B cell (primary cell): Measurements from ENCODE around the gene DBP. TPM values are rescaled to one million over a fixed set of nuclear protein-coding genes. Genes with fewer than 3 reads are reported as not detected.

Experiments used
- ATAC-seq: fragments of 200-7000 bp; cut with Tn5 transposase; one replicate; pipeline ENCODE4 v1.10.0; 2021; ENCODE audit warnings: low read depth, mild to moderate bottlenecking, moderate number of reproducible peaks, moderate library complexity
- CTCF ChIA-PET: fragments of 350-600 bp; sonication (Branson Sonifier 250); formaldehyde crosslinking; loops from one replicate; lab custom pipeline; 2021; ENCODE audit warnings: antibody characterized with exemption, inconsistent platforms; lab: Charles Lee
- POLR2A ChIA-PET: fragments of 350-600 bp; sonication (Branson Sonifier 250); formaldehyde crosslinking; loops from one replicate; lab custom pipeline; 2021; ENCODE audit warnings: antibody characterized with exemption; lab: Charles Lee
- DNase-seq: peaks from one replicate; pipeline ENCODE4 v3.0.0; 2013
- H2AFZ ChIP-seq: 2 replicates; pipeline ENCODE4 v1.6.1; 2012; ENCODE audit warnings: mild to moderate bottlenecking, low read depth, low read length; ENCODE audit not compliant: insufficient read depth, poor library complexity, severe bottlenecking
- H3K27ac ChIP-seq, 2 donors: 1 replicate in 1 of 2; 2 replicates in 1 of 2; pipeline ENCODE4 v1.5.1; 2012 to 2013; ENCODE audit warnings: low read length in 2 of 2, mild to moderate bottlenecking in 2 of 2, moderate library complexity in 1 of 2
- H3K27me3 ChIP-seq, 4 experiments: fragments of 200-600 bp in 1 of 4; sonication (generic) in 1 of 4; replicated peaks in 1 of 4; 1 replicate in 2 of 4; 2 replicates in 2 of 4; pipeline versions ENCODE4 v1.6.1 to v1.7.0; 2013 to 2016; ENCODE audit warnings: low read length in 3 of 4, mild to moderate bottlenecking in 2 of 4, mixed read lengths in 1 of 4, moderate library complexity in 1 of 4; ENCODE audit not compliant: insufficient read depth in 4 of 4, control insufficient read depth in 3 of 4; ENCODE audit errors: control extremely low read depth in 1 of 4
- H3K36me3 ChIP-seq, 2 experiments: replicated peaks in 1 of 2; 1 replicate in 1 of 2; 2 replicates in 1 of 2; pipeline versions ENCODE4 v1.6.1 to v1.7.1; 2013; ENCODE audit warnings: low read length in 1 of 2; ENCODE audit not compliant: insufficient read depth in 2 of 2, control insufficient read depth in 1 of 2; ENCODE audit errors: control extremely low read depth in 1 of 2, extremely low read depth in 1 of 2
- H3K4me1 ChIP-seq, 2 donors: fragments of 200-600 bp in 1 of 2; sonication (generic) in 1 of 2; 1 replicate in 1 of 2; 2 replicates in 1 of 2; pipeline versions ENCODE4 v1.5.1 to v1.6.1; 2013 to 2017; ENCODE audit warnings: low read length in 2 of 2; ENCODE audit not compliant: control insufficient read depth in 2 of 2, insufficient read depth in 2 of 2
- H3K4me2 ChIP-seq: replicated peaks from 2 replicates; pipeline ENCODE3; 2012; ENCODE audit warnings: mild to moderate bottlenecking, low read depth, low read length; ENCODE audit not compliant: poor library complexity, severe bottlenecking
- H3K4me3 ChIP-seq, 5 experiments: fragments of 200-600 bp in 1 of 5; sonication (generic) in 1 of 5; 1 replicate in 3 of 5; 2 replicates in 2 of 5; pipeline versions ENCODE4 v1.5.1 to v1.7.0; 2011 to 2016; ENCODE audit warnings: low read length in 4 of 5, mild to moderate bottlenecking in 4 of 5, low read depth in 2 of 5, control low read depth in 1 of 5, moderate library complexity in 1 of 5; ENCODE audit not compliant: insufficient read depth in 1 of 5; ENCODE audit errors: control extremely low read depth in 1 of 5, extremely low read depth in 1 of 5
- H3K79me2 ChIP-seq: fragments of 200-600 bp; sonication (generic); one replicate; pipeline ENCODE4 v1.6.0; 2016; ENCODE audit warnings: low read length; ENCODE audit not compliant: control insufficient read depth, insufficient read depth
- H3K9ac ChIP-seq: fragments of 200-600 bp; sonication (generic); 2 replicates; pipeline ENCODE4 v1.6.1; 2017; ENCODE audit warnings: mild to moderate bottlenecking, low read length, moderate library complexity
- H3K9me3 ChIP-seq, 3 donors: one replicate each; pipeline versions ENCODE4 v1.6.1 to v1.7.1; 2013; ENCODE audit warnings: low read length in 2 of 3; ENCODE audit not compliant: control insufficient read depth in 2 of 3, insufficient read depth in 1 of 3; ENCODE audit errors: control extremely low read depth in 1 of 3
- H4K20me1 ChIP-seq: 2 replicates; pipeline ENCODE4 v1.6.0; 2012; ENCODE audit warnings: mild to moderate bottlenecking, low read length; ENCODE audit not compliant: insufficient read depth, control insufficient read depth, poor library complexity, severe bottlenecking
- H3K27ac Mint-ChIP-seq: one replicate; pipeline ENCODE4 v1.8.0; 2021; ENCODE audit warnings: mixed read lengths
- H3K27me3 Mint-ChIP-seq: one replicate; pipeline ENCODE4 v1.8.0; 2021; ENCODE audit warnings: mixed read lengths
- H3K4me1 Mint-ChIP-seq: one replicate; pipeline ENCODE4 v1.8.0; 2021; ENCODE audit warnings: mixed read lengths
- H3K4me3 Mint-ChIP-seq: one replicate; pipeline ENCODE4 v1.8.0; 2021; ENCODE audit warnings: mixed read lengths
- H3K9me3 Mint-ChIP-seq: one replicate; pipeline ENCODE4 v1.8.0; 2022; ENCODE audit warnings: mixed read lengths; ENCODE audit not compliant: insufficient read depth
- CTCF ChIP-seq: fragments of 200-600 bp; IDR thresholded peaks from one replicate; pipeline ENCODE4 v1.8.0; 2022; ENCODE audit warnings: antibody characterized with exemption, mild to moderate bottlenecking
- EZH2 ChIP-seq: IDR thresholded peaks from 2 replicates; pipeline ENCODE4 v1.6.1; 2012; ENCODE audit warnings: borderline replicate concordance, low read depth, mild to moderate bottlenecking, moderate library complexity, low read length; ENCODE audit not compliant: insufficient read depth, poor library complexity, severe bottlenecking
- WGBS: methylation state at CpG from one replicate; pipeline ENCODE4 v1.1.5; 2013; ENCODE audit warnings: missing lambda C conversion rate; ENCODE audit not compliant: insufficient coverage; 5-methylcytosine and 5-hydroxymethylcytosine counted together
- intact Hi-C: fragments of 100-400 bp; cut with micrococcal nuclease; formaldehyde crosslinking; loops from one replicate; pipeline ENCODE4 v1.10.0; 2022
- polyA plus RNA-seq: library from polyadenylated mRNA; depleted of rRNA; stranded (reverse); fragments of >200 nt; gene quantifications from 2 replicates; pipeline ENCODE4 v1.2.3, GENCODE V29; 2012
- total RNA-seq, 2 donors: library from RNA; stranded (reverse); fragments of 120-200 nt in 1 of 2; gene quantifications; 1 replicate in 1 of 2; 2 replicates in 1 of 2; pipeline versions ENCODE4 v1.2.3 to v1.2.4, GENCODE V29; 2013 to 2022

The DBP gene
- total and polyA plus RNA-seq, 2 donors (not counting 1 experiment from before 2014, with no cell fraction given): 23.5 to 33.0 TPM

GRCh38 chr19:48603449-48603848 lies 33.7 kb downstream of the DBP start:
- 96% methylated on average over 39 of the region's 39 CpGs for WGBS

GRCh38 chr19:48603001-48603400 lies 34.2 kb downstream of the DBP start:
- no peak overlapping the region for H3K27ac Mint-ChIP-seq
- no peak for DNase-seq
- H3K4me3 ChIP-seq: no peak overlapping the region
- H3K27ac ChIP-seq: no peak overlapping the region
- H3K27me3 ChIP-seq: peaks cover 0 to 3% (median 0%) of the 10 kb centered on the region in 4 experiments
- H3K79me2 ChIP-seq: no peaks in the 10 kb centered on the region
- intact Hi-C loops: no loop called here
- H3K27me3 Mint-ChIP-seq: peaks cover 4% of the 10 kb centered on the region
- TF ChIP-seq CTCF: no peak
- no peak for TF ChIP-seq EZH2
- no peak overlapping the region for H3K4me2 ChIP-seq
- H4K20me1 ChIP-seq: no peaks in the 10 kb centered on the region
- ChIA-PET POLR2A (no interaction called here), CTCF (interaction anchor here (0.8 to 1.7 kb wide), 2 partner anchors 14 to 19 kb away, joined by 3 to 8 read pairs; no protein-coding TSS in a partner anchor)
- H3K9me3 Mint-ChIP-seq: no peaks in the 10 kb centered on the region
- no peak overlapping the region for H3K4me3 Mint-ChIP-seq
- H2AFZ ChIP-seq: no peak overlapping the region
- H3K9me3 ChIP-seq: no peaks in the 10 kb centered on the region
- no peaks in the 10 kb centered on the region for H3K4me1 ChIP-seq
- no peaks in the 10 kb centered on the region for H3K36me3 ChIP-seq
- ATAC-seq: no peak
- 82% methylated on average over 7 of the region's 9 CpGs for WGBS
- H3K9ac ChIP-seq: no peak overlapping the region
- H3K4me1 Mint-ChIP-seq: no peaks in the 10 kb centered on the region

More at GRCh38 chr19:48603449-48603848, 33.7 kb downstream of the DBP start:
- H3K9me3 ChIP-seq: no peaks in the 10 kb centered on the region
- H3K27me3 ChIP-seq: peaks cover 0 to 3% (median 0%) of the 10 kb centered on the region in 4 experiments
- H3K9me3 Mint-ChIP-seq: no peaks in the 10 kb centered on the region
- H3K27me3 Mint-ChIP-seq: peaks cover 4% of the 10 kb centered on the region
- H3K79me2 ChIP-seq: no peaks in the 10 kb centered on the region
- ATAC-seq (no peak), DNase-seq (no peak)
- no peak overlapping the region for H3K27ac ChIP-seq
- peaks cover 0 to under 1% of the 10 kb centered on the region in 2 donors for H3K4me1 ChIP-seq
- H3K4me3 ChIP-seq: no peak overlapping the region
- no peak overlapping the region for H3K4me3 Mint-ChIP-seq
- TF ChIP-seq CTCF (no peak), EZH2 (no peak)
- no peak overlapping the region for H3K27ac Mint-ChIP-seq
- H4K20me1 ChIP-seq: no peaks in the 10 kb centered on the region
- no peaks in the 10 kb centered on the region for H3K36me3 ChIP-seq
- no peak overlapping the region for H3K9ac ChIP-seq
- CTCF ChIA-PET: no interaction called here
- H2AFZ ChIP-seq: no peak overlapping the region
- H3K4me1 Mint-ChIP-seq: no peaks in the 10 kb centered on the region
- H3K4me2 ChIP-seq: no peak overlapping the region
- POLR2A ChIA-PET: no interaction called here
- intact Hi-C loops: no loop called here
